SK-N-MC (cell line): ENCODE results near the gene HOXD4.

ENCODE experiments used
- DNase-seq: peaks from one replicate; pipeline ENCODE4 v3.0.0-alpha.2; 2011; ENCODE audit warnings: low read depth, low spot score
- H3K27ac ChIP-seq: fragments of 200-600 bp; sonication (generic); 2 replicates; pipeline ENCODE4 v1.5.1; 2016; ENCODE audit warnings: mixed run types
- H3K36me3 ChIP-seq: fragments of 200-600 bp; sonication (generic); 2 replicates; pipeline ENCODE4 v1.6.1; 2017; ENCODE audit warnings: antibody characterized with exemption, low read length, mixed read lengths; ENCODE audit not compliant: insufficient read depth
- H3K4me3 ChIP-seq: fragments of 200-600 bp; sonication (generic); 2 replicates; pipeline ENCODE4 v1.5.1; 2016
- H3K9ac ChIP-seq: fragments of 200-600 bp; sonication (generic); 2 replicates; pipeline ENCODE4 v1.8.0; 2017; ENCODE audit warnings: mixed run types, mixed read lengths; ENCODE audit not compliant: insufficient read length
- H3K9me3 ChIP-seq: fragments of 200-600 bp; sonication (generic); 2 replicates; pipeline ENCODE4 v1.6.1; 2017; ENCODE audit warnings: low read depth, mild to moderate bottlenecking, antibody characterized with exemption, low read length, moderate library complexity, mixed read lengths
- EZH2 ChIP-seq: fragments of 200-600 bp; sonication (generic); IDR thresholded peaks from one replicate; pipeline ENCODE4 v1.6.1; 2017; ENCODE audit warnings: antibody characterized with exemption
- FOXP2 ChIP-seq: optimal IDR thresholded peaks from 2 replicates; pipeline ENCODE3; 2011; ENCODE audit warnings: mild to moderate bottlenecking, moderate library complexity; ENCODE audit not compliant: insufficient read depth; ENCODE audit errors: extremely low read length, control extremely low read depth
- POLR2AphosphoS5 ChIP-seq: IDR thresholded peaks from 2 replicates; pipeline ENCODE4 v1.6.1; 2012; ENCODE audit warnings: mild to moderate bottlenecking, low read depth, low read length, borderline replicate concordance

Gene HOXD4

GRCh38 chr2:176111846-176112374, 39.4 kb upstream of the HOXD4 start:
- no peak overlapping the region for H3K9ac ChIP-seq
- H3K27ac ChIP-seq, result no peak overlapping the region
- peaks cover 75% of the 10 kb centered on the region for H3K36me3 ChIP-seq
- DNase-seq, result no peak
- H3K9me3 ChIP-seq, result no peaks in the 10 kb centered on the region
- H3K4me3 ChIP-seq, result no peak overlapping the region
- TF ChIP-seq EZH2 (no peak), POLR2AphosphoS5 (no peak), FOXP2 (no peak)

- Histone ChIP-seq H3K9ac (no peak overlapping the region), H3K36me3 (peaks cover 82% of the 10 kb centered on the region), H3K4me3 (no peak overlapping the region), H3K27ac (no peak overlapping the region), H3K9me3 (no peaks in the 10 kb centered on the region)
- TF ChIP-seq POLR2AphosphoS5, result no peak
- no peak for TF ChIP-seq EZH2
- no peak for TF ChIP-seq FOXP2
- DNase-seq, result no peak
These were observed 38.7 kb upstream of the HOXD4 start for GRCh38 chr2:176112375-176113302.

- H3K9me3 ChIP-seq, result no peaks in the 10 kb centered on the region
- no peak overlapping the region for H3K4me3 ChIP-seq
- H3K36me3 ChIP-seq, result peaks cover 91% of the 10 kb centered on the region
- TF ChIP-seq EZH2 (no peak), FOXP2 (no peak), POLR2AphosphoS5 (no peak)
- DNase-seq, result no peak
- no peak overlapping the region for H3K27ac ChIP-seq
- H3K9ac ChIP-seq, result no peak overlapping the region
These were observed 37.0 kb upstream of the HOXD4 start for GRCh38 chr2:176114120-176114929.

GRCh38 chr2:176114930-176115625, 36.3 kb upstream of the HOXD4 start:
- DNase-seq, result no peak
- Histone ChIP-seq H3K4me3 (no peak overlapping the region), H3K9ac (no peak overlapping the region), H3K36me3 (peaks cover 89% of the 10 kb centered on the region), H3K27ac (0 out of 2 replicates have a peak overlapping the region, but pooled peaks have one; percentile 21), H3K9me3 (no peaks in the 10 kb centered on the region)
- TF ChIP-seq FOXP2 (no peak), POLR2AphosphoS5 (no peak), EZH2 (no peak)

GRCh38 chr2:176115883-176116813, 35.2 kb upstream of the HOXD4 start, which contains the start of gene HOXD10:
Gene HOXD10, plus strand, starts transcription at chr2:176116778. Its CDS starts 56 bp downstream, at chr2:176116834.
- no peak for DNase-seq
- Histone ChIP-seq H3K9ac (no peak within 1 kb of the TSS), H3K36me3 (peaks cover 78% of the 10 kb centered on the region), H3K4me3 (no peak within 1 kb of the TSS), H3K27ac (0 out of 2 replicates have a peak within 1 kb of the TSS, but pooled peaks have one; percentile 21), H3K9me3 (no peaks in the 10 kb centered on the region)
- TF ChIP-seq EZH2 (no peak), FOXP2 (no peak)

GRCh38 chr2:176117162-176117822, 34.1 kb upstream of the HOXD4 start:
- Histone ChIP-seq H3K4me3 (no peak overlapping the region), H3K27ac (no peak overlapping the region), H3K9me3 (no peaks in the 10 kb centered on the region), H3K9ac (no peak overlapping the region), H3K36me3 (peaks cover 67% of the 10 kb centered on the region)
- TF ChIP-seq FOXP2 (no peak), POLR2AphosphoS5 (no peak), EZH2 (no peak)
- no peak for DNase-seq

- TF ChIP-seq EZH2, result no peak
- TF ChIP-seq FOXP2, result no peak
- no peak for TF ChIP-seq POLR2AphosphoS5
- Histone ChIP-seq H3K4me3 (no peak overlapping the region), H3K9ac (no peak overlapping the region), H3K9me3 (no peaks in the 10 kb centered on the region), H3K27ac (peak overlapping the region; percentile 10; the same call in 1 of the 2 replicates), H3K36me3 (peaks cover 61% of the 10 kb centered on the region)
- no peak for DNase-seq
These were observed 33.5 kb upstream of the HOXD4 start for GRCh38 chr2:176117823-176118371.
